ENCODE measurements around the gene BMP8A. TPM values are rescaled to one million over a fixed set of nuclear protein-coding genes. Genes with fewer than 3 reads are reported as not detected.
A peak's percentile ranks its signal among the peaks of the same experiment; 100 is the strongest.
"Not testable (repeated sequence)": the region's sequence is repeated elsewhere in the genome, so short reads cannot be mapped to it uniquely, and the experiment has no call there.

BMP8A gene
- total RNA-seq, 1 experiment from 2014 or later = not detected

GRCh38 chr1:39526466-39527189 is 35.2 kb downstream of the BMP8A start:
- no peak for DNase-seq (ENCODE audit: low read depth)

DNA sequence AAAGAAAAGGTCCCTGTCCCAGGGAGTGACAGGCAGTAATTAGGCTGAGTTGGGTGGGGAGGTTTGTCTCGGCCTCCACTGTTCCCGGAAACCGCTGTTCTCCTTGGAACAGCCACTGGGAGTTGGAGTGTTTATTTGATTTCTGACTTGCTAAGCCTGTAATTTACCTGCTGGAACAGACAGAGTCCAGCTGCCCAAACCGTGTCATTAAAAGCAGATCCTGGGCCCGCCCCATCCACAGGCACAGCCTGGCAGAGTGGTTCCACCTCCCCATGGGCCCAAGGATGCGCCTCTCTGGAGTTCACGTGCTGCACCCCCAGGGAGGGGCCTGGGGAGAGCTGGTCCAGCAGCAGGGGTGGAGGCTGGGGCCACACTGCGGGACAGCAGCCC is 35.7 kb downstream of the BMP8A start:
- DNase-seq (ENCODE audit: low read depth) = not testable (repeated sequence)

GRCh38 chr1:39528082-39528481 is 36.6 kb downstream of the BMP8A start:
- DNase-seq (ENCODE audit: low read depth) = no peak

GRCh38 chr1:39529901-39530535 is 38.6 kb downstream of the BMP8A start:
- no peak for DNase-seq (ENCODE audit: low read depth)

GRCh38 chr1:39531526-39531925 is 40.1 kb downstream of the BMP8A start:
- no peak for DNase-seq (ENCODE audit: low read depth)

GRCh38 chr1:39533442-39533841 is 42.0 kb downstream of the BMP8A start:
- DNase-seq (ENCODE audit: low read depth) = no peak

- no peak for DNase-seq (ENCODE audit: low read depth)
Measured at GRCh38 chr1:39538531-39539251, 47.3 kb downstream of the BMP8A start.

DNA sequence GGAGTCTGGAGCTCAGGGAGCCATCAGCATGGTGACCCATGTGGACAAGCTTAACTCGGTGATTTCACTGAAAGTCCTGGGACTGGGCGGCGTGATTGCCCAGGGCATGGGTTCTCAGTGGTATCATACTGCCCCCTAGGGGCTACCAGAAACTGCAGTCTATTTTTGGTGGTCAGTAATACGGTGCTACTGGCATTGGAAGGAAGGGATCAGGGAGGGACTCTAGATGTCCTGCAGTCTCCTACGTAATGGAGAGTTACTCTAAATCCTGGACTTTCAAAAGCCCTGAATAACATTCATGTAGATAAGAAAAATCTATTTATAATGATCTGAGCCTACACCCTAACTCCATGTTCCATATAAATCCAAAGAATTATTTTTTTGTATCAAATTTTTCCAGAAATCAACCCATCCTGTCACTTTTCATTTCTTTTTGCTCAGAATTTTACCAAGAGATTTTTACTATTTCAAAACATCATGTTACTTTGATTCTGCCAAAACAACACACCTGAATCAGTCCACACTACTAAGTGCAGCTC is 47.9 kb downstream of the BMP8A start:
- peak; percentile 75 for DNase-seq (ENCODE audit: low read depth)

DNA sequence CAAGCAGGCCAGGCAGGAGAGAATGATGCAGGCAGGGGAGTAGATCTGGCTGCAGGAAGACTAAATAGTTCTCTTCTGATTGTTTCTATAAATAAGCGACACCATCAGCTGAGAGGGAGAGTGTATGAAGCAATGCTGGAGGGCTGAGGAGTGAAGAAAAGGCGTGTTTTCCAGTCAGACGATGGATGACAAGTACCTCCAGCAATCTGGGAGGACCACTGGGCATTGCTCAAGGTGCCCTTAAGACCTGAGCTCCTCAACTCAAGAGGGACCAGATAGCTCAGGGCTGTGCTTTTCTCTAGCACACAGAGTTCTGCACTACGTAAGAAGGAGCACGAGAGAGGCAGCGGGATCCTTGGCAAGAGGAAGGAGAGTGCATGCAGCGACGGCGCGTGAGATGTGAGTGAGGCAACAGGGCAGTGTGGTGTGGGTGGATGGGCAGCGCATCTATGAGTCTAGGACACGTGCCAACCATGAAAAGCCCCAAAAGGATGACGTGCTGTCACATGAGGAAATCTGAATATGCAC is 49.1 kb downstream of the BMP8A start:
- DNase-seq (ENCODE audit: low read depth) = peak; percentile 75

DNA sequence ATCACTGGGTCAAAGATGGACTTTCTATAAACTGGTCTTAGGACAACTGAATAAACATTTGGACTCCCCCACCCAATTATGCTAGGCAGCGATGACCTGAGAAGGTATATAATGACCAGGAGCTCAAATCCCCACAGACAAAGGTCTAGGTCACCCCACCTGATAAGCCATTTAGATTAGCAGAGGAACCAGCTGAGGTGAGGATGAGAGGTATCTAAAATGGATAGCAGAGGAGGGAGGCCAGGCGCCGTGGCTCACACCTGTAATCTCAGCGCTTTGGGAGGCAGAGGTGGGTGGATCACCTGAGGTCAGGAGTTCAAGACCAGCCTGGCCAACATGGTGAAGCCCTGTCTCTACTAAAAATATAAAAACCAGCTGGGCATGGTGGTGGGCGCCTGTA is 51.5 kb downstream of the BMP8A start:
- DNase-seq (ENCODE audit: low read depth) = no peak

GRCh38 chr1:39544327-39544726 is 52.9 kb downstream of the BMP8A start:
- no peak for DNase-seq (ENCODE audit: low read depth)

DNA sequence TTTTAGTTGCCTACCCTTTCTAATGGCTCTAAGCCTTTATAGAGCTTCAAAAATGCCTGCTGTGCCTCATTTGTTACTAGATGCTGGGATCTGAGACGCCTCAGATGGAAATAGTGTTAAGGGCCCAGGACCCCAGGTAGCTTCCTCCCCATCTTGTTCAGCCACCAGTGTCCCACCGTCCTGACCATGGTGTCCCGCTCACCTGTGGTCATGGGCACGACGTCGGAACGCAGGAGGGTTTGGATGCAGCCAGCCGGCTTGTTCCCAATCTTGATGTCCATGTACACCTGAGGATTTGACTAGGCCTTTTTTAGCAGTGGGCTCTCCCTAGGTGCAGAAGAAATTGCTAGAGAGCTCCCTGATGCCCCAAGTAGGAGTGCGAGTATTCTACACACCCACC is 54.1 kb downstream of the BMP8A start:
- no peak for DNase-seq (ENCODE audit: low read depth)

GRCh38 chr1:39554277-39554676 is 62.8 kb downstream of the BMP8A start:
- no peak for DNase-seq (ENCODE audit: low read depth)

DNA sequence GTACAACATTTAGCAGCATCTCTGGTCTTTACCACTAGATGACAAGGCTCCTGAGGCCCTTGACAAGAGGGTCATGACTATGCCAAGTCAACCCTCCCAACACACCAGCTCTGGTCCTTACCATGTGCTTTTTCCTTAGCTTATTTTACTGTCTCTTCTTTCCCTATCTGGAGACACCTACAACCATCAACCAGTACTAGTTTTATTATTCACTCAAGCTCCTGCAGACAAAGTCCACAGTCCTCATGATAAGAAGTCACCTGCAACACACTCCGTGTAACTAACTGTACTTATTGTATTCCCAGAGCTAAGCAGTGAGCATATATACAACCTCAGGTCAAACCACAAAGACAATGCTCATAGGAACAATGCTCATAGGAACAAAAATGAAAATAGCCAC is 69.8 kb downstream of the BMP8A start:
- no peak for DNase-seq (ENCODE audit: low read depth)

DNA sequence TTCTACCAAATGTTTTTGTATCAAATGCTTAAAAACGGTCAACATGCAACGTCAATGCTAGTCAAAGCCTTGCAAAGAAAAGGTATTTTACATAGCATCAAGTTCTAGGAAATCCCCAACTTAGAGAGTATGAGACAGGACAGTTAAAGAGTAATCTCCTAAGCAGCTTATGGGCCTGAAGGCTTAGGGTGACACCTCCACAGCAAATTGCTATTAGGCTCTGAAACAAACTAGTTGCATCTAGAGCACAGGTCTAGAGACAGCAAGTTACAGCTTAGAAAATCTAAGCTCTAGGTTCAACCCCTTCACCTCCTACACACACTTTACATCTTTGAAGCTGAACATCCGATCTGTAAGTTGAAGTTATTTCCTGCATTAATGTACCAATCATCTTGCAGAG is 71.5 kb downstream of the BMP8A start:
- no peak for DNase-seq (ENCODE audit: low read depth)

GRCh38 chr1:39563669-39564068 is 72.2 kb downstream of the BMP8A start:
- no peak for DNase-seq (ENCODE audit: low read depth)

DNA sequence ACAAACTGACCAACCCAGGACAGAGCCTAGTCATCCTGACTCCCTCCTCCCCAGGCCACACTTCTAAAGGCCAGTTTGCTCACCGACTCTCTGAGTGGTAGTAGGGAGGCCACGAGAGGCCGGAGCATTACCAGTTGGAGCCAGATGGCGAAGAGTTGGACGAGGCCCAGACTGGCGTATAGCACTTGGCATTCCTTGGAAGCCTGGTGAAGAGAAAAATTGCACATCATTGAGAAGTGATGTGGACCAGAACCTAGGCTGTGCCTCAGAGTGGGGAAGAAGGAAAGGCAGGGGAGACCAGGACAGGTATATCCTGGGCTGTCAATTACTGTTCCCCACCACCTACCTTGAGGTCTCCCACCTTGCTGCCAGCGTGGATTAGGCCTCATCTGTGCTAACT is 72.9 kb downstream of the BMP8A start:
- no peak for DNase-seq (ENCODE audit: low read depth)

DNA sequence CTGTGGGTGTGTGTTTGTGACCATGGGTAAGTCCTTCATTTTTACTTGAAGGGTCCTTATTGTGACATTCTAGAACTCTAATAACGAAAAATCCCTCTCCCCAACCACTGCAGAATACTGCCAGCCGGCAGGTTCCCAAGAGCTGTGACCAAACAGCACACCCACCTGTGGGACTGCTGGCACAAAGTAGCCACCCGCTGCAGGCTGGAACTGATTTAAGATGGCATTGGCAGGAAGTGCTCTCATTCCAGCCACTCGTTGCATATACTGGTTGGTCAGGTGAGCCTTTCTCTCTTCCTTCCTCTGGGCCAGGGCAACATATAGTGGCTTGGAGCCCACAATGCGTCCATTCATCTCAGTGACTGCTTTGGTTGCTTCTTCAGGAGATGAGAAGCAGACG is 73.5 kb downstream of the BMP8A start:
- no peak for DNase-seq (ENCODE audit: low read depth)

DNA sequence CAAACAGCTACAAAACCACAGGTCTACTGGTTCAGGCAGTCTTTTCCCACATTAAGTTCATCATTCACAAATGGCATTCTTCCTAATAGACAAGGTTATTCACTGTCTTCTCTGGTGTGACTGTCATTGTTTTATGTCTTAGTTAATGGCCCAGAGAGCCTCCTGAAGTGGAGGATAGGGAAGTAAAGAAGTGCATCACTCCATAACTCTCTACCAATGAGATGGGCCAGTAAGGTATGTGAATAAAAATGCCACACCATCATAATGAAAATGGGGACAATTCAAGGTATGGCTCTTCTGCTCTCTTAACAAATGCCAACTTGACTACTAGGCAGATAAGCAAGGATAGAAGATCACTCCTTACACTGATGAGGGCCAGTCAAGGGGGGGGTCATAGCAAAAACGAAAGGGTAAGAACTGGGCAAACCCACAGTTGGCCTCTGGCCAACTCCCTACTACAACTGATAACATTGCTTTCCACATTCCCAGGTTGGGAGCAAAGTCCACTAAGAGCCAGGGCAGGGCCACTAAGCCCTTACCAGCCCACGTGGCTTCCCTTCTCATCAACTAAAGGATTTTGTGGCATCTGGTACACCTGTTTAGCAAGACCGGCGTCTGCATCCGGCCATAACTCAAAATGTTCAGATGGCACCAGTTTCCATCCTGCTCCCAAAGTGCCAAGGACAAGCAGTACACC is 75.2 kb downstream of the BMP8A start:
- DNase-seq (ENCODE audit: low read depth) = no peak

- DNase-seq (ENCODE audit: low read depth) = no peak
Measured at GRCh38 chr1:39567302-39567701, 75.9 kb downstream of the BMP8A start.

DNA sequence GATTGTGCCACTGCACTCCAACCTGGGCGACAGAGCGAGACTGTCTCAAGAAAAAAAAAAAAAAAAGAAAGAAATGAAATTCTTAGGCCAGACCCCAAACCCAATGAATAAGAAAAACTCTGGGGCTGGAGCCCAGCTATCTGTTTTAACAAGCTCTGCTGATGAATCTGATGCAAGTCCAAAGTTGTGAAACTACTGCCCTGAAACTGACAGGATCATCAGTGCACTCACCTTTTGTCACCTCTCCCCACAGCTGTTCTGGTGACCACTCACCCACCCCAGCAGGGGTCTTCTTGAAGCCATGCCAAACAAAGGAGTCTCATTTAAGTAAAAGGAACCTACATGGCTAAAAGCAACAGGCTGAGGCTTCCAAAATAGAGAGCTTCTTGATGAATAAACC is 76.8 kb downstream of the BMP8A start:
- DNase-seq (ENCODE audit: low read depth) = no peak

- DNase-seq (ENCODE audit: low read depth) = no peak
Measured at GRCh38 chr1:39569034-39569433, 77.6 kb downstream of the BMP8A start.
